Body of pancreas (tissue), 4 donors: ENCODE results near the gene OBP2A.

Experiments used
- POLR2A ChIP-seq, 3 donors: fragments of 450-650 bp; IDR thresholded peaks; one replicate each; pipeline ENCODE4 v1.6.1; 2016; ENCODE audit warnings: antibody characterized with exemption in 3 of 3, mild to moderate bottlenecking in 2 of 3
- TF ChIP-seq, protein P1 (sequence below), 7 experiments: fragments of 450-650 bp in 4 of 7; fragments of 200-600 bp in 3 of 7; sonication (generic) in 3 of 7; IDR thresholded peaks; one replicate each; pipeline ENCODE4 v1.5.1; 2016 to 2019; ENCODE audit warnings: antibody characterized with exemption in 7 of 7

DNA sequence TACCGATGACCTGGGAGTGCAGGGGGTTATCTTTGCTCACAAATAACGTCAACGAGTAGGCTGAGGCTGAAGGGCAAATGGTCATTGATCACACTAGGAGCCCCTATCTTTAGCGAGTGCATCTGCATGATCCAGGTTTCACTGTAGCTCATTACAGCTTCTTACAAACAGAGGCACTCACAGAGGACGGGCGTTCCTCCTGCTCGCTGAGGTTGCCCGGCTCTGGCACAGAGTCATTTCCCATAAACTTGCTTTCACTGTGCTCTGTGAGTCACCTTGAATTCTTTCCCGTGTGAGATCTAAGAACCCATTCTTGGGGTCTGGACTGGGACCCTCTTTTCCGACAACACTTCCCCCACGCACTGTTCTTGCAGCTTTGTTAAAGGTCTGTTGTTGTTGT lies 13.7 kb downstream of the OBP2A start:
- TF ChIP-seq, protein P1, sequence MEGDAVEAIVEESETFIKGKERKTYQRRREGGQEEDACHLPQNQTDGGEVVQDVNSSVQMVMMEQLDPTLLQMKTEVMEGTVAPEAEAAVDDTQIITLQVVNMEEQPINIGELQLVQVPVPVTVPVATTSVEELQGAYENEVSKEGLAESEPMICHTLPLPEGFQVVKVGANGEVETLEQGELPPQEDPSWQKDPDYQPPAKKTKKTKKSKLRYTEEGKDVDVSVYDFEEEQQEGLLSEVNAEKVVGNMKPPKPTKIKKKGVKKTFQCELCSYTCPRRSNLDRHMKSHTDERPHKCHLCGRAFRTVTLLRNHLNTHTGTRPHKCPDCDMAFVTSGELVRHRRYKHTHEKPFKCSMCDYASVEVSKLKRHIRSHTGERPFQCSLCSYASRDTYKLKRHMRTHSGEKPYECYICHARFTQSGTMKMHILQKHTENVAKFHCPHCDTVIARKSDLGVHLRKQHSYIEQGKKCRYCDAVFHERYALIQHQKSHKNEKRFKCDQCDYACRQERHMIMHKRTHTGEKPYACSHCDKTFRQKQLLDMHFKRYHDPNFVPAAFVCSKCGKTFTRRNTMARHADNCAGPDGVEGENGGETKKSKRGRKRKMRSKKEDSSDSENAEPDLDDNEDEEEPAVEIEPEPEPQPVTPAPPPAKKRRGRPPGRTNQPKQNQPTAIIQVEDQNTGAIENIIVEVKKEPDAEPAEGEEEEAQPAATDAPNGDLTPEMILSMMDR (IDR thresholded peaks at IDR 0.05) = no peak
- TF ChIP-seq POLR2A (IDR thresholded peaks at IDR 0.05) = no peak
